Midbrain (tissue), 1 donor: Measurements from ENCODE around the gene NOS1AP.
A peak's percentile ranks its signal among the peaks of the same experiment; 100 is the strongest.
"Not testable (repeated sequence)": the region's sequence is repeated elsewhere in the genome, so short reads cannot be mapped to it uniquely, and the experiment has no call there.

Source experiments
- DNase-seq: peaks from one replicate; lab custom pipeline; 2025; lab: John Stamatoyannopoulos, UW

Gene NOS1AP

DNA sequence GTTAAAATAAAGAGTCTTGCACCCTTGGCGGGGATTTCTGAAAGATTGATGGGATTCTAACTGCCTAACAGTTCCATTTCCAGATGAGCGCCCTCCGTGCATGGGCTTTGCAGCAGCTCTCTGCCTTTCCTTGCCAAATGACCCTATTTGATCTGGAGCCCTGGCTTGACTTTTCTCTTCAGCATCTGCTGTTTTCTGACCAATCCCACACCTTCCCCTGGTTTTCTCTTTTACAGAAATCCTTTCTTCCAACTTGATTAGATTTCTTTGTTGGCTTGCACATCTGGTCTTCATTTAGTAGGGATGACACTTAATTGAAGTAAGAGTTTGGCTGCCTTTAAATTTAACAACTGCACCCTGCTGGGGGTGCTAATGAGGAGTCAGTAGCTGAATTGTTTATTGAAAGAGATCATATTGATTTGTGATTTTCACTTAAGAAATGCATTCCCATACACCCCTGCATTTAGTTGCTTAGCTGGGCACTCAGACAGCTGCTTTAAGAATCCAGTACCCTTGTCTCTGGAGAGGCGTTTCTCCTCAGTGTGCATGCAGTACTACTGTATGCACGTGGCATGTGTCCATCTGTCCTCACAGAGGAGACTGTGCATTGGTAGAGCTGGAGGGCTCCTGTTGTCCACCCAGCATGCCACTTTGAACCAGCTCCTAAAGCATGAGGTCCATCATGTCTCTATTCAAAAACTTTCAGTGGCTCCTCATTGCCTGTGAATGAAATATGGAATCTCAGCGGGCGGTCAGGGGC, 99.7 kb downstream of the NOS1AP start:
- DNase-seq = peak; percentile 14

DNA sequence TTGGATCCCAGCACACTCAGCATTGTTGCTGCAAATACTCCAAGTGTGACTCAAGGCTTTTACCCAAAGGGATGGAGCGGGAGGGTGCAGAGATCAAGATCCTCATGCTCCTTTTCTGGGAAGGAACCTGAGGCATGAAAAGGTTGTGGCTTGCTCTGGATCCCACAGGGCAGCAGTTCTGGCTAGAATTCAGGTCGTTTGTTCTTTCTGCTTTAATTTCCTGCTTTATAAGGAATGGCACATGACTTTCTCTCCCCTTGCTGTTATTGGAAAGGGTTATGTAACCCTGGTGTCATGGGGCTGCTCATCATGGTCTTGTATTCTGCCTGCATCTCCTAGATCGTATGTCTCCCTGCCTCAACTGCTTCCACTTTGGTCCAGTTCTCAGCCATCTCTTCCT, 101.6 kb downstream of the NOS1AP start:
- DNase-seq = no peak

DNA sequence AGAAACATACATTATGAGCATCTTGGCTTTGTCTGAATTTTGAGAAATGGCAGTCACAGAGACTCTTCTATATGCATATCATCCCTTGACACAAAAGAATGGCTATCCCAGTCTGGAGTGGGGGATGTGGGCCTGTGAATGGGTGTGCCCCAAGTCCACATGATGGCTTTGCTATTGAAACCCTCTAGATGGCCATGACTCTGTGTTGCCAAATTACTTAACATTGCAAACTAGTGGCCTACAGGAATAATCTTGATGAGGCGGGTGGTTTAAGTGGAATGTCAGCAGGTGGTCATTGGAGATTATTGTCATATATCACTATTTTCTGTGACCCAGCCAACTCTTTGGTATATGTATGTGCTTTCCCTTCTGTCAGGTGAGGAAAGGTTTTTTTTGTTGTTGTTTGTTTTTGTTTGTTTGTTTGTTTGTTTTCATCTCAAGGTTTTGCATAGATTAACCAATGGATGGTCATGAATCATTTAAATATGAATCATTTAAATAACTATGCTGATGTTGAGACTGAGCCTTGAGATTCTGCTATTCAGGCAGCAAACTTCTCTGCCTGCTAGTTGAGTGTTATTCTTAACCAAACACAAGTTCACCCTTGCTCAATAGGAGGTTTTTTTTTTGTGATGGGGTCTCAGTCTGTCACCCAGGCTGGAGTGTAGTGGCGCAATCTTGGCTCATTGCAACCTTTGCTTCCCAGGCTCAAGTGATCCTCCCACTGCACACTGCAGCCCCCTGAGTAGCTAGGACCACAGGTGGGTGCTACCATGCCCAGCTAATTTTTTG, 103.0 kb downstream of the NOS1AP start:
- DNase-seq = no peak

GRCh38 chr1:162173607-162174006, 104.1 kb downstream of the NOS1AP start:
- not testable (repeated sequence) for DNase-seq

- DNase-seq = not testable (repeated sequence)
Measured at GRCh38 chr1:162174027-162174426, 104.5 kb downstream of the NOS1AP start.

DNA sequence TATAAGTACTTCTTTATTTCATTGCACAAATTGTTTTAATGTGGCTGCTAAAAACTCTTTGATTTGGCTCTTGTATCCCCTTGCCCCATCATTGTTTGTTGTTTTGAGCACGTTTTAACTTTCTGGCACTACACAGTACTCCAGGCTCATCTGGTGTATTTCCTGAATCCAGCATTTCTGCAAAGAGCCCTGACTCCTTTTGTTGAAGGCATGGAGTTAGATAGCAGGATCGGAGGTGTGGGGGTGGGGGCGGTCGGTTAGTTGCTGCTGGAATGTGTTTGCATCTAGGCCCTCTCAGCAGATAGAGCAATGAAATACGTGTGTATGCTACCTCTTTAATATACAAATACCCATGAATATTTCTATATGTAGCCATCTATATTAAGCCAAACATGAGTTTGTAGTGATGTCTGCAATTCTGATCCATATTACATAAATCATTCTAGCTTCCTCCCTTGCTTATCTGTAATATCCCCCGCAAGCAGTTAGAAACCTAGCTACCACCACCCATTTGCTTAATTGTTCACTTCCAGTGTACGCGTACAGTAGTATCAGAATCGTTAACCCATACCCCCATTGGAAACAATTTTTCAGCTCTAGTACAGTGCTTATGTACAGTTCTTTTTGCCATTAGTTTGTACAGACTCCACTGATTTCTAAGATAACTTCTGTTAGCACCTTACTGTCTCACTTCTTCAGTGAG, 106.0 kb downstream of the NOS1AP start:
- no peak for DNase-seq

- no peak for DNase-seq
Measured at GRCh38 chr1:162177126-162177525, 107.6 kb downstream of the NOS1AP start.

GRCh38 chr1:162178432-162178831, 108.9 kb downstream of the NOS1AP start:
- DNase-seq = no peak

- DNase-seq = no peak
Measured at GRCh38 chr1:162179121-162179520, 109.6 kb downstream of the NOS1AP start.

DNA sequence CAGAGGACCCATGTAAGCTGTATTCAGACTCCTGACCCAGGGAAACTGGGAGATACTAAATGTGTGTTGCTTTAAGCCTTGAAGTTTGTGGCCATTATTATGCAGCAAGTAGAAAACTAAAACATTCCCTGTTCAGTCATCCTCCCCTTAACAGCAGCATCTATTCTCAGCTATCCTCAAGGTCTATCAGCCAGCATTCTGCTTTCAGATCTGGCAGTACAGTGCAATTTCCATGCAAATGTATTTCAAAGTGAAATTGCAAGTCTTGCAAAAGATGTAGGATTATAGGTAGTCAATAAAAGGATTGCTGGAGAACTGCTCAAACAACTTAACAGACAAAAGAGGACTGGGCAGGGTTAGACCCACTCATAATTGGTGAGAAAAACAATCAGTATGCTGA, 111.3 kb downstream of the NOS1AP start:
- no peak for DNase-seq

DNA sequence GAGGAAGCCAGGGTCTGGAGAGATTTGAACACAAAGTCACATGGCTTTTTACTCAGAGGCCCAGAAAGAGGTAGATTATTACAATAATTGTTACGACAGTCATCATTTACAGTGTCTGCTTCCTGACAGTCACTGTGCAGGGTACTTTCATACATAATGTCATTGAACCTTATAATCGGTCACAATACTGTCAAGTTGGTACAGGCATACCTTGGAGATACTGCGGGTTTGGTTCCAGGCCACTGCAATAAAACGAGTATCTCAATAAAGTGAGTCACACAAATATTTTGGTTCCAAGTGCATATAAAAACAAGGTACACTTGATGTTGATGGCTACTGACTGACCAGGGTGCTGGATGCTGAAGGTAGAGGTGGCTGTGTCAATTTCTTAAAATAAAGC, 112.6 kb downstream of the NOS1AP start:
- DNase-seq = no peak

DNA sequence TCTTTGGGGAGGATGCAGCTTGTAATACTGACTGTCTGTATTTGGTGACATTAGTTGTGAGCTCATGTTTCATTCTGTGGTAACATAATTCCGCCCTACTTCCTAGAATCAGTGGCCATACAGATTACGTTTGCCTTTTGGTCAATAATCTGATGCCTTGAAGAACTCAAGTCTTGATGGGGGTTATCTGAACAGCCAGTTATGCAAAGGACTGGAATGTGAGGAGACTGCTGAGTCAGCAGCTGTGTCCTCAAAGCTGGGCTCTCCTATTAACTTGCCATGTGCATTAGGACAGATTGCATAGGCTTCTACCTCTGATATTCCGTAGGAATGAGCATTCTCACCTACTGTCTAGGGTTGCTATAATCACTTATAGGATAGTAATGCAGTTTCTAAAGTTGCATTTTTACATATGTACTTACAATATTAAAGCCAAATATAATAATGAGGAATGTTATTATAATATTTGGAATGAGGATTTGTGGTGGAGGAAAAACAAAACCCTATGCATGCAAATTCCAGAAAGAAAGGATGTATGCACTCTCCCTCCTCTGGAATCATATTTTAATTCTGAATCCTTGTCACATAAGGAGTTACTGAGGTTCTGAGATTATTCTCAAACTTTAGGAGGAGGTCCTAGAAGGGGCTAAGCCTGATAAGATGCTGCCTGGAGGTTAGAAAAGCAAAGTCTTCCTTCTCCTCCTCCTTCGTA, 116.0 kb downstream of the NOS1AP start:
- DNase-seq = no peak

DNA sequence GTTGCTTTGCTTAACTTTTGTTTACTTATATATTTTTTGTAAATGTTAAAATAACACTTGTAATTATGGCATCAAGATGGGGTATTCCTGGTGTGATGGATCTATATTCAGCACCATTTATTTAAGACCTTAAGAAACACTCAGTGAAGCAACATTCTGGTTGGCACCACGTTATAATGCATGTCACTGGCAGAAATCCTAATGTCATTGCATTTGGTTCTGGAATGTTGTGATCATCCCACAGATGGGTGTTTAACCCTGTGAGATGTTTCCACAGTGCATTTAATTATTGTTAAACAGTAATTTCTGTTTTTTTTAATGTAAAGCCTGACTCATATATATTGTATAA, 116.5 kb downstream of the NOS1AP start:
- DNase-seq = no peak

GRCh38 chr1:162186406-162186805, 116.9 kb downstream of the NOS1AP start:
- no peak for DNase-seq

GRCh38 chr1:162187687-162188276, 118.3 kb downstream of the NOS1AP start:
- no peak for DNase-seq

DNA sequence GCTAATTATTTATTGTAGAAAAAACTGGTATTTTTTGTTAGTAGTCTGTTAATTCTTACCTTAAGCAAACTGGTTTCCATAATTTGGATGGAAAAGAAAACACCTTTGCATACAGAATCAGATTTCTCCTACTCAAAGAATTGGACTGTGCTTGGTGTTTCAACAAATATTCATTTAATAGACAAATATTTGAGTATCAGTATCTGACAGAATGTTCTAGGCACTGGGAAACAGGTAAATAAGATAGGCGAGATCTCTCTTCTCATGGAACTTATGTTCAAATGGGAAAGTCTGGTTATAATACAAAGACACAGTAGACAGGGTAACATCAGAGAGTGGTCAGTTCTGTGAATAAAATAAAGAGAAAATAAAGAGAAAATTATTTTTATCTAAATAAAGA, 119.9 kb downstream of the NOS1AP start:
- DNase-seq = no peak

DNA sequence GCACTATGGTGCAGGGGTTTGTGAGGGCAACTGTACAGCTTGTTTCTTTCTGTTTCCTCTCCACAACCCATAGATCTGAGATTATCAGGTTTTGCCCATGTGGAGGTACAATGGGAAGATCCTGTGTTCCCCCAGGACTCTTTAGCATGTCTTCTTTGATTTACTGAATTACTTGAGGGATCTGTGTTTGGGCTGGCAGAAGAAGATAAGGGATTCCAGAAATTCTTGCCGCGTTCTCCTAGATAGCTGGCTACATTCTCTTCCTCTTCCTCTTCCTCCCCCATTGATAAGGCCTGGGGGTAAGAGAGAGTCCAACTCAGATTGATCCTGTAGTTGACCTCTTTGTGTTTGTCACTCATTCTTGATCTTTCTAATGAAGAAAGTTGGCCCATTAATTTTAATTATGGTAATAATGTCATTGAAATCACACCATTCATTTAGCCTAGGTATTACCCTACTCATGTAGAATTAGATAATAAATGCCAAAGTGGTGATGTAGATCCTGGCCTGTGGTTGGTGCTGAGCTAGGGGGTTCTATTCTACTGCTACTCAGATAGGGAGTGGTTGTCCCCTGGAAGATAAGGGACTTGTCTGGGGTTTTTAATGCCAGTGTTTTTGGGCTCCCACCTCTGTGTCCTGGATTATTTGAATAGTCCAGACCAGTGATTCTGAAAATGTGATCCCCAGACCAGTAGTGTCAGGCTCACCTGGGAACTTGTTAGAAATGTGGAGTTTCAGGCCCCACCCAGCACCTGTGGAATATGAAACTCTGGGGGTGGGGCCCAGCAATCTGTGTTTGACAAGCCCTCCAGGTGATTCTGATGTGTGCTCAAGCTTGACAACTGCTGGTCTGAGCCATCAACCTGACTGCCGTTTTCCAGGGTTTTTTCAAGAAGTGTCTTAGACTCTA, 122.2 kb downstream of the NOS1AP start:
- DNase-seq = no peak

DNA sequence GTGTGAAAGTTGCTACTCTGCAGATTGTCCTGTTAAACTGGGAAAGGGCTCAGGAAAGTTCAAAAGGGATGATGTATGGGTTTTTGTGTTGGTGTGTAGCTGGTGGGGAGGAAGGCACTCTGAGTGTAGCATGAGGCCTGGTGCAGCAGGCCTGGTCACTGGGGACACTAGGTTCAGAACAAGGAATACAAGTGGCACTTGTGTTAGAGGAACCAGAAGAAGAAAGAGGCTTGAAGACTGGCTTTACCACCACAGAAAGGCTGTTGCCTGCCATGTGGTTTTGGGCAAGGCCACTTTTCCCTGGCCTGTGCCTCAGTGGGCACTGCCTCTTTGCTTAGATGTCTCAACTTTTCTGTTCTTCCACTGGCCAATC, 122.8 kb downstream of the NOS1AP start:
- DNase-seq = no peak

DNA sequence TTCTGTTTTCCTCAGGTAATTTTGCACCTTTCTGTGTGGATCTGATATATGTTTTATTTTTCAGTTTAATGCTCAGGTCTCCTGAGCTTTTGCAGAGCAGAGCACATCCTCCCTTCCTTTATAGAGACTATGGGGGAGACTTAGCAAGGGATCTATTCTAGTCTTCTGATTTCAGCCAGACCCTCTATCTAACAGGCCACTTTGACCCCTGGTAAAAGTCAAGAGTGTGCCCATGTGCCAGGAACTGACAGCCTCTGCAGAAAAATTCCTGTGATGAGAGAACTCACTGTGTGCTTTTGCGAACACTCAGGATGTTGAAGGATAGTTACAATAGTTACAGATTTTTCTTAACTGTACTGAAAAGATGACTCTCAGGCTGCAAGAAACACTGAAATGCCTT, 123.3 kb downstream of the NOS1AP start:
- DNase-seq = no peak

DNA sequence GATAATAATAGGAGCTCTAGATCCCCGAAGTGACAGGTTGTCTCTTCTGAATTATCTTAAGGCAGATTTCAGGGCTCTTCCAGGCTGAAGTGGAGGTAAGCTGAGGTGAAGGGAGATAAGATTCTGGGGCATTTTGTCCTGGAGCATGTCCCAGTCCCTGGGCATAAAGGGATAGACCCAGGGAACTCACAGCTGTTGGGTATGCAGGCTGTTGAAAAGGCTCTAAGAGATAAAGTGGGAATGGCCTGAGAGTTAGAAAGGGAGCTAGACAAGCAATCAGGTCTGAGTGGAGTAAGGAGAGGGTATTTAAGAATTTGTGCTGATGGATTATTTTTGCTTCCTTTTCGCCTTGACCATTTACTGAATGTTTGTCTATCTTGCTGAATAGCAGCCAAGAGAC, 123.7 kb downstream of the NOS1AP start:
- no peak for DNase-seq

DNA sequence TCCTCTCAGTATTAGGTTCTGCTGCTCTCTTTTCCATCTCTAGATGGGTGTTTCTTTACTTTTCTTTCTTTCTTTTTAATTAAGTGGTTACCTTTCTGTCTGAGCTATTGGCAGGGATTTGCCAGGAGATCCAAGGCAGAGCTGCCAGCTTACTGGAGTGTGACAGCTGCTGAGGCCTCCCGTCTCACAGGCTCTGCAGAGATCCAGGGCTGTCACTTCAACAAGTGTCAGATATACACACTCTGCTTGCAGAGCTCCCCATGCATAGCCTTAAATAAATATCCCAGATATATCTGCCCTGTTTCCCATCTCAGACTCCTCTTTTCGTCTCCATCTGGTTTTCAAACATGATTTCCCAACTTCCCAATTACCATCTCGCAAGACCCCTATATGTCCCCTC, 124.3 kb downstream of the NOS1AP start:
- no peak for DNase-seq
